CD4-positive, alpha-beta memory T cell (primary cell): Measurements from ENCODE around the gene SF3A1. TPM values are rescaled to one million over a fixed set of nuclear protein-coding genes. Genes with fewer than 3 reads are reported as not detected.
A peak's percentile ranks its signal among the peaks of the same experiment; 100 is the strongest.

Source experiments
- CTCF ChIA-PET: fragments of 350-600 bp; sonication (Branson Sonifier 250); formaldehyde crosslinking; loops from one replicate; lab custom pipeline; 2021; ENCODE audit warnings: inconsistent platforms; ENCODE audit not compliant: partially characterized antibody; lab: Charles Lee
- POLR2A ChIA-PET: fragments of 350-600 bp; sonication (Branson Sonifier 250); formaldehyde crosslinking; loops from one replicate; lab custom pipeline; 2021; ENCODE audit not compliant: partially characterized antibody; lab: Charles Lee
- DNase-seq, 5 donors: peaks; one replicate each; pipeline versions ENCODE4 v3.0.0 to v3.0.0-alpha.2; 2020 to 2022; ENCODE audit warnings: mixed read lengths in 1 of 5
- H3K27ac ChIP-seq: one replicate; pipeline ENCODE4 v1.7.0; 2013; ENCODE audit warnings: low read depth, low read length
- H3K27me3 ChIP-seq: 2 replicates; pipeline ENCODE4 v1.7.0; 2013; ENCODE audit warnings: mild to moderate bottlenecking, low read length, moderate library complexity; ENCODE audit not compliant: insufficient read depth
- H3K36me3 ChIP-seq: 2 replicates; pipeline ENCODE4 v1.7.0; 2013; ENCODE audit warnings: mild to moderate bottlenecking, low read length, moderate library complexity; ENCODE audit not compliant: insufficient read depth
- H3K4me1 ChIP-seq: 2 replicates; pipeline ENCODE4 v1.7.0; 2013; ENCODE audit warnings: mild to moderate bottlenecking, low read length, moderate library complexity; ENCODE audit not compliant: insufficient read depth
- H3K4me3 ChIP-seq, 2 donors: one replicate each; pipeline ENCODE4 v1.7.0; 2013; ENCODE audit warnings: low read length in 2 of 2, mild to moderate bottlenecking in 1 of 2
- H3K9me3 ChIP-seq, 2 donors: one replicate each; pipeline ENCODE4 v1.7.0; 2013; ENCODE audit warnings: low read length in 2 of 2, control low read depth in 1 of 2; ENCODE audit not compliant: control insufficient read depth in 1 of 2
- H3K27ac Mint-ChIP-seq, 7 donors: one replicate each; pipeline ENCODE4 v1.8.0; 2020 to 2021; ENCODE audit warnings: mixed read lengths in 7 of 7, mild to moderate bottlenecking in 6 of 7, inconsistent platforms in 3 of 7, moderate library complexity in 3 of 7
- H3K27me3 Mint-ChIP-seq, 2 donors: one replicate each; pipeline ENCODE4 v1.8.0; 2020 to 2021; ENCODE audit warnings: mixed read lengths in 2 of 2
- H3K36me3 Mint-ChIP-seq, 2 donors: one replicate each; pipeline ENCODE4 v1.8.0; 2020 to 2021; ENCODE audit warnings: mixed read lengths in 2 of 2, inconsistent platforms in 1 of 2, mild to moderate bottlenecking in 1 of 2
- H3K4me1 Mint-ChIP-seq, 4 donors: one replicate each; pipeline ENCODE4 v1.8.0; 2020 to 2021; ENCODE audit warnings: mixed read lengths in 4 of 4, mild to moderate bottlenecking in 1 of 4
- H3K4me3 Mint-ChIP-seq, 8 donors: one replicate each; pipeline ENCODE4 v1.8.0; 2020 to 2021; ENCODE audit warnings: mixed read lengths in 8 of 8, mild to moderate bottlenecking in 7 of 8, moderate library complexity in 6 of 8, inconsistent platforms in 3 of 8
- H3K9me3 Mint-ChIP-seq, 8 donors: one replicate each; pipeline ENCODE4 v1.8.0; 2020 to 2021; ENCODE audit warnings: mixed read lengths in 8 of 8, mild to moderate bottlenecking in 5 of 8, inconsistent platforms in 3 of 8, moderate library complexity in 1 of 8
- intact Hi-C: fragments of 100-400 bp; cut with micrococcal nuclease; formaldehyde crosslinking; loops from one replicate; pipeline ENCODE4 v1.15.1; 2023
- polyA plus RNA-seq, 2 donors: library from polyadenylated mRNA; unstranded; fragments of 300-500 nt; fragmentation: Illumina TruSeq; gene quantifications; one replicate each; pipeline ENCODE4 v1.2.3, GENCODE V29; 2021
- total RNA-seq, 2 experiments: library from RNA; stranded (reverse); gene quantifications; one replicate each; pipeline ENCODE4 v1.2.3, GENCODE V29; 2021

SF3A1 gene
- total and polyA plus RNA-seq, 4 experiments from 2014 or later: 44.0 to 301 (median 217) TPM

GRCh38 chr22:30336752-30337460 is 19.8 kb downstream of the SF3A1 start:
- Histone ChIP-seq H3K27ac (no peak overlapping the region), H3K4me3 (no peak overlapping the region), H3K4me1 (peaks cover 6% of the 10 kb centered on the region), H3K36me3 (peaks cover 96% of the 10 kb centered on the region), H3K27me3 (no peaks in the 10 kb centered on the region), H3K9me3 (no peaks in the 10 kb centered on the region)
- CTCF ChIA-PET: interaction anchor here (1.2 to 2.9 kb wide), 3 partner anchors 47 to 51 kb away, joined by 3 to 15 read pairs (median 4); partner anchors contain the start of gene CASTOR1
- DNase-seq: no peak
- peaks cover 0 to 15% (median 8%) of the 10 kb centered on the region in 4 donors for H3K4me1 Mint-ChIP-seq
- intact Hi-C loops: no loop called here
- H3K36me3 Mint-ChIP-seq: peaks cover 77 to 96% of the 10 kb centered on the region in 2 donors
- no peaks in the 10 kb centered on the region for H3K27me3 Mint-ChIP-seq
- H3K27ac Mint-ChIP-seq: peak overlapping the region in 1 of 7 donors; percentile 85
- POLR2A ChIA-PET: interaction anchor here (2.1 to 3.1 kb wide), 3 partner anchors 10 to 19 kb away, joined by 6 to 25 read pairs (median 12); partner anchors contain the start of genes CCDC157, SF3A1 and TBC1D10A
- no peaks in the 10 kb centered on the region for H3K9me3 Mint-ChIP-seq
- H3K4me3 Mint-ChIP-seq: no peak overlapping the region

GRCh38 chr22:30335236-30335635 is 21.5 kb downstream of the SF3A1 start:
- CTCF ChIA-PET: interaction anchor here (1.3 to 2.9 kb wide), 3 partner anchors 46 to 51 kb away, joined by 4 to 15 read pairs (median 5); partner anchors contain the start of gene CASTOR1
- Histone ChIP-seq H3K27ac (no peak overlapping the region), H3K4me1 (peaks cover 6% of the 10 kb centered on the region), H3K4me3 (no peak overlapping the region), H3K36me3 (peaks cover 87% of the 10 kb centered on the region), H3K27me3 (no peaks in the 10 kb centered on the region), H3K9me3 (no peaks in the 10 kb centered on the region)
- no peak for DNase-seq
- H3K27ac Mint-ChIP-seq: peak overlapping the region in 5 of 7 donors; percentile 8 to 46 (median 23)
- H3K4me1 Mint-ChIP-seq: peaks cover 0 to 15% (median 8%) of the 10 kb centered on the region in 4 donors
- no peaks in the 10 kb centered on the region for H3K27me3 Mint-ChIP-seq
- no peak overlapping the region for H3K4me3 Mint-ChIP-seq
- POLR2A ChIA-PET: interaction anchor here (0.6 to 3.1 kb wide), 8 partner anchors 8 to 32 kb away, joined by 3 to 25 read pairs (median 5); partner anchors contain the start of genes CCDC157, SF3A1 and TBC1D10A
- intact Hi-C loops: no loop called here
- H3K9me3 Mint-ChIP-seq: no peaks in the 10 kb centered on the region
- peaks cover 73 to 88% of the 10 kb centered on the region in 2 donors for H3K36me3 Mint-ChIP-seq

- intact Hi-C loops: no loop called here
- Mint-ChIP-seq H3K27me3 (no peaks in the 10 kb centered on the region), H3K4me1 (peaks cover 0 to 15% (median 8%) of the 10 kb centered on the region in 4 donors), H3K4me3 (no peak overlapping the region), H3K36me3 (peaks cover 67 to 86% of the 10 kb centered on the region in 2 donors), H3K9me3 (no peaks in the 10 kb centered on the region), H3K27ac (peak overlapping the region in 4 of 7 donors; percentile 40 to 64 (median 54))
- no peak for DNase-seq
- Histone ChIP-seq H3K4me3 (no peak overlapping the region), H3K27ac (no peak overlapping the region), H3K9me3 (no peaks in the 10 kb centered on the region), H3K4me1 (peaks cover 6% of the 10 kb centered on the region), H3K36me3 (peaks cover 81% of the 10 kb centered on the region), H3K27me3 (no peaks in the 10 kb centered on the region)
- ChIA-PET CTCF (interaction anchor here (1.7 to 2.9 kb wide), 2 partner anchors 47 to 52 kb away, joined by 5 to 15 read pairs; no protein-coding TSS in a partner anchor), POLR2A (interaction anchor here (0.6 to 3.1 kb wide), 6 partner anchors 8 to 32 kb away, joined by 3 to 25 read pairs (median 4); partner anchors contain the start of gene TBC1D10A)
These were observed 22.0 kb downstream of the SF3A1 start for GRCh38 chr22:30334646-30335045.

GRCh38 chr22:30333707-30334087 is 23.0 kb downstream of the SF3A1 start:
- peak overlapping the region in 4 of 7 donors; percentile 22 to 62 (median 32) for H3K27ac Mint-ChIP-seq
- no peak overlapping the region for H3K27ac ChIP-seq
- peaks cover 0 to 15% (median 8%) of the 10 kb centered on the region in 4 donors for H3K4me1 Mint-ChIP-seq
- H3K9me3 ChIP-seq: no peaks in the 10 kb centered on the region
- no peaks in the 10 kb centered on the region for H3K27me3 Mint-ChIP-seq
- no peak overlapping the region for H3K4me3 ChIP-seq
- H3K4me3 Mint-ChIP-seq: no peak overlapping the region
- peaks cover 6% of the 10 kb centered on the region for H3K4me1 ChIP-seq
- peaks cover 72% of the 10 kb centered on the region for H3K36me3 ChIP-seq
- POLR2A ChIA-PET: interaction anchor here (1.8 to 2.7 kb wide), 2 partner anchors 10 to 28 kb away, joined by 8 to 12 read pairs; no protein-coding TSS in a partner anchor
- no peaks in the 10 kb centered on the region for H3K9me3 Mint-ChIP-seq
- CTCF ChIA-PET: interaction anchor here (11.2 kb wide), 1 partner anchor 44 kb away, joined by 115 read pairs; the partner anchor contains the start of gene CASTOR1
- DNase-seq: no peak
- intact Hi-C loops: no loop called here
- H3K36me3 Mint-ChIP-seq: peaks cover 58 to 77% of the 10 kb centered on the region in 2 donors
- no peaks in the 10 kb centered on the region for H3K27me3 ChIP-seq

GRCh38 chr22:30332994-30333706 is 23.5 kb downstream of the SF3A1 start:
- no peak for DNase-seq
- peaks cover 6% of the 10 kb centered on the region for H3K4me1 ChIP-seq
- H3K27me3 ChIP-seq: no peaks in the 10 kb centered on the region
- intact Hi-C loops: no loop called here
- no peaks in the 10 kb centered on the region for H3K9me3 ChIP-seq
- peaks cover 53 to 72% of the 10 kb centered on the region in 2 donors for H3K36me3 Mint-ChIP-seq
- H3K9me3 Mint-ChIP-seq: no peaks in the 10 kb centered on the region
- ChIA-PET CTCF (interaction anchor here (11.2 kb wide), 1 partner anchor 43 kb away, joined by 115 read pairs; the partner anchor contains the start of gene CASTOR1), POLR2A (interaction anchor here (0.8 to 2.7 kb wide), 7 partner anchors 8 to 91 kb away, joined by 3 to 12 read pairs (median 4); partner anchors contain the start of genes CASTOR1, CCDC157 and SF3A1)
- H3K27ac Mint-ChIP-seq: peak overlapping the region in 4 of 7 donors; percentile 30 to 63 (median 40)
- H3K36me3 ChIP-seq: peaks cover 66% of the 10 kb centered on the region
- H3K4me3 ChIP-seq: no peak overlapping the region
- no peaks in the 10 kb centered on the region for H3K27me3 Mint-ChIP-seq
- no peak overlapping the region for H3K4me3 Mint-ChIP-seq
- peaks cover 0 to 15% (median 8%) of the 10 kb centered on the region in 4 donors for H3K4me1 Mint-ChIP-seq
- no peak overlapping the region for H3K27ac ChIP-seq

- H3K27ac ChIP-seq: no peak overlapping the region
- intact Hi-C loops: no loop called here
- Mint-ChIP-seq H3K4me3 (no peak overlapping the region), H3K27ac (peak overlapping the region in 4 of 7 donors; percentile 38 to 63 (median 42)), H3K27me3 (no peaks in the 10 kb centered on the region), H3K4me1 (peaks cover 3 to 20% (median 13%) of the 10 kb centered on the region in 4 donors), H3K36me3 (peaks cover 47 to 66% of the 10 kb centered on the region in 2 donors), H3K9me3 (no peaks in the 10 kb centered on the region)
- H3K4me1 ChIP-seq: peaks cover 10% of the 10 kb centered on the region
- H3K4me3 ChIP-seq: no peak overlapping the region
- no peak for DNase-seq
- ChIA-PET CTCF (interaction anchor here (11.2 kb wide), 1 partner anchor 43 kb away, joined by 115 read pairs; the partner anchor contains the start of gene CASTOR1), POLR2A (interaction anchor here (0.8 to 2.7 kb wide), 9 partner anchors 9 to 92 kb away, joined by 3 to 12 read pairs (median 3); partner anchors contain the start of genes CASTOR1, CCDC157 and SF3A1)
- H3K36me3 ChIP-seq: peaks cover 61% of the 10 kb centered on the region
- H3K9me3 ChIP-seq: no peaks in the 10 kb centered on the region
- H3K27me3 ChIP-seq: no peaks in the 10 kb centered on the region
These were observed 24.1 kb downstream of the SF3A1 start for GRCh38 chr22:30332551-30332950.
